Adipocyte (in vitro differentiated cells): ENCODE data around the gene SLAMF9.
A peak's percentile ranks its signal among the peaks of the same experiment; 100 is the strongest.

ENCODE experiments used
- DNase-seq: peaks from one replicate; pipeline ENCODE4 v3.0.0-alpha.2; 2015; ENCODE audit warnings: low read depth
- H3K27me3 ChIP-seq: replicated peaks from 2 replicates; pipeline ENCODE4 v1.7.0; 2013; ENCODE audit warnings: mild to moderate bottlenecking, low read length, moderate library complexity; ENCODE audit not compliant: control insufficient read depth, insufficient read depth
- H3K36me3 ChIP-seq: 2 replicates; pipeline ENCODE4 v1.7.0; 2013; ENCODE audit warnings: low read length, mild to moderate bottlenecking, moderate library complexity; ENCODE audit not compliant: control insufficient read depth, insufficient read depth, severe bottlenecking
- H3K4me1 ChIP-seq: 2 replicates; pipeline ENCODE4 v1.7.0; 2013; ENCODE audit warnings: mild to moderate bottlenecking, low read length, moderate library complexity; ENCODE audit not compliant: control insufficient read depth, insufficient read depth
- H3K4me3 ChIP-seq: 2 replicates; pipeline ENCODE4 v1.7.0; 2013; ENCODE audit warnings: mild to moderate bottlenecking, low read length, moderate library complexity
- H3K9ac ChIP-seq: 2 replicates; pipeline ENCODE4 v1.7.0; 2013; ENCODE audit warnings: mild to moderate bottlenecking, low read length, moderate library complexity
- H3K9me3 ChIP-seq: 2 replicates; pipeline ENCODE4 v1.7.0; 2013; ENCODE audit warnings: mild to moderate bottlenecking, low read length, moderate library complexity; ENCODE audit not compliant: control insufficient read depth

The SLAMF9 gene

GRCh38 chr1:159937054-159937750 is 16.8 kb downstream of the SLAMF9 start:
- Histone ChIP-seq H3K4me3 (no peak overlapping the region), H3K36me3 (no peaks in the 10 kb centered on the region), H3K4me1 (peaks cover 4% of the 10 kb centered on the region), H3K27me3 (peaks cover 34% of the 10 kb centered on the region), H3K9me3 (no peaks in the 10 kb centered on the region), H3K9ac (no peak overlapping the region)
- no peak for DNase-seq

DNA sequence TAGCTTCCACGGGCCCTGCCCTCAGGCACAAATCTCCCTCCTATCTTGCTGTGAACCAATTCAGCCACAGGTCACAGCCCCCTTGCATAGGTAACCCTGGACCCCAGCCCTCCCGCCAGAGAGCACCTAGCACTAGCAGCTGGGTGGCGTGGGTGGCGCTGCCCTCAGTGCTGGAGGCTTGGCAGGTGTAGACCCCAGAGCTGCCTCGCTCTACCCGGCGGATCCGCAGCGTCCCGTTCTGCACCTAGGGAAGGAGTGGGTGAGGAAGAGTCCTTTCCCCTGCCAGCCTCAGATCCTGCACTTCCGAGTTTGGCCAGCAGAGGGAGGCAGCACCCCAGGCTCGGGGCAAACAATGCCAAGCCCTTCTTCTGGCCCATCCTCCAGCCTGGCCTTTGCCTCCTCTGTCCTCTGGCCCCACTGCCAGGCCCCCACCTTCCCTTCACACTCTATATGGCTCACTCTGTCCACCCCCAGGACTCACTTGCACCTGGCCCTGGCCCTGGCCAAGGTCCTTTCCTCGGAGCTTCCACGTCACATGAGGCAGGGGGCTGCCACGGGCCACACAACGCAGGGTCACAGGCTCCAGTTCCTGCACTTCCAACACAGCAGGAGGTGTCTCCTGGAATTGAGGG is 17.6 kb downstream of the SLAMF9 start:
- H3K9me3 ChIP-seq, result no peaks in the 10 kb centered on the region
- H3K9ac ChIP-seq, result no peak overlapping the region
- peaks cover 26% of the 10 kb centered on the region for H3K27me3 ChIP-seq
- DNase-seq, result peak; percentile 67
- no peaks in the 10 kb centered on the region for H3K36me3 ChIP-seq
- peaks cover 4% of the 10 kb centered on the region for H3K4me1 ChIP-seq
- H3K4me3 ChIP-seq, result no peak overlapping the region

GRCh38 chr1:159935719-159936272 is 18.2 kb downstream of the SLAMF9 start:
- Histone ChIP-seq H3K4me1 (peaks cover 4% of the 10 kb centered on the region), H3K27me3 (peaks cover 20% of the 10 kb centered on the region), H3K9me3 (no peaks in the 10 kb centered on the region), H3K4me3 (no peak overlapping the region), H3K36me3 (no peaks in the 10 kb centered on the region), H3K9ac (no peak overlapping the region)
- no peak for DNase-seq

GRCh38 chr1:159935305-159935704 is 18.7 kb downstream of the SLAMF9 start:
- no peaks in the 10 kb centered on the region for H3K36me3 ChIP-seq
- H3K4me3 ChIP-seq, result no peak overlapping the region
- no peak overlapping the region for H3K9ac ChIP-seq
- peaks cover 4% of the 10 kb centered on the region for H3K4me1 ChIP-seq
- peaks cover 17% of the 10 kb centered on the region for H3K27me3 ChIP-seq
- no peaks in the 10 kb centered on the region for H3K9me3 ChIP-seq
- no peak for DNase-seq

- Histone ChIP-seq H3K4me3 (no peak overlapping the region), H3K36me3 (no peaks in the 10 kb centered on the region), H3K4me1 (peaks cover 4% of the 10 kb centered on the region), H3K9ac (no peak overlapping the region), H3K9me3 (no peaks in the 10 kb centered on the region), H3K27me3 (peaks cover 17% of the 10 kb centered on the region)
- DNase-seq, result no peak
These were observed 19.6 kb downstream of the SLAMF9 start for GRCh38 chr1:159934136-159935039.

DNA sequence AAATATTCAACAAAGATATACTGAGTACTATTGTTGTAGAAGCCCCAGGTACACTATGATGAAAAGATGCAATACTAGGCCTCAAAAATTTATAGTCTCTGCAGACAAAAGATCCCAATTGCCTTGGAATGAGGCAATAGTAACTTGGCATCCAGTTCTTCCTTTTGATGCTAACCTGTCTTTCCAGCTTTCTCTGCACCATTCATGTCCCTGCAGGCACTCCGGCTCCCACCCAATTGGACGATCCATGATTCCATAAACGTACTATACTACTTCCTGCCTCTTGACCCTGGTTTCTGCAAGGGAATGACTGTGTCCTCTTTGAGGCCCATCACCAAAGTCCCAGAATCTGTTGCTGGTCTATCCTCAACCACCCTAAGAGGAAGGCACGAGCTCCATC is 20.7 kb downstream of the SLAMF9 start:
- Histone ChIP-seq H3K36me3 (no peaks in the 10 kb centered on the region), H3K9ac (no peak overlapping the region), H3K4me1 (peaks cover 1% of the 10 kb centered on the region), H3K9me3 (no peaks in the 10 kb centered on the region), H3K27me3 (peaks cover 17% of the 10 kb centered on the region), H3K4me3 (no peak overlapping the region)
- DNase-seq, result no peak

- Histone ChIP-seq H3K36me3 (no peaks in the 10 kb centered on the region), H3K9ac (no peak overlapping the region), H3K27me3 (peaks cover 14% of the 10 kb centered on the region), H3K9me3 (no peaks in the 10 kb centered on the region), H3K4me3 (no peak overlapping the region), H3K4me1 (no peaks in the 10 kb centered on the region)
- no peak for DNase-seq
These were observed 21.4 kb downstream of the SLAMF9 start for GRCh38 chr1:159932296-159933285.

DNA sequence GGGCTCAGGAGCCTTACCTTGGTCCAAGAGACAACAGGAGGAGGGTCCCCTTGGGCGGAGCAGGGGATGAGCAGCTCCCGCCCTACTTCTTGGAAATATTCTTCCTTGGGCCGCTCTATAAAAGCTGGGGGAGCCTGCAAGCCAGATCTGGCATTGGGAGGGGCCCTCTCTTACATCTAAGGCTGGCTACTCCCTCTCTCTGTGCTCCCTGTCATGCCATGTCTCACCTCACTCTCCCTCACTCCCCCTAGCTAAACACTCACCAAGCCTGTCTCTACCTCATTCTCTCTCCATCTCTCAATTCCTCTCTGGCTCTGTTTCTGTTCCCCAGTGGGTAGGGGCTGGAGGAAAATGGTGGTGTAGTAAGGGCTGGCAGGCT is 22.3 kb downstream of the SLAMF9 start:
- Histone ChIP-seq H3K27me3 (peaks cover 14% of the 10 kb centered on the region), H3K4me1 (no peaks in the 10 kb centered on the region), H3K36me3 (no peaks in the 10 kb centered on the region), H3K4me3 (no peak overlapping the region), H3K9ac (no peak overlapping the region), H3K9me3 (no peaks in the 10 kb centered on the region)
- DNase-seq, result no peak

DNA sequence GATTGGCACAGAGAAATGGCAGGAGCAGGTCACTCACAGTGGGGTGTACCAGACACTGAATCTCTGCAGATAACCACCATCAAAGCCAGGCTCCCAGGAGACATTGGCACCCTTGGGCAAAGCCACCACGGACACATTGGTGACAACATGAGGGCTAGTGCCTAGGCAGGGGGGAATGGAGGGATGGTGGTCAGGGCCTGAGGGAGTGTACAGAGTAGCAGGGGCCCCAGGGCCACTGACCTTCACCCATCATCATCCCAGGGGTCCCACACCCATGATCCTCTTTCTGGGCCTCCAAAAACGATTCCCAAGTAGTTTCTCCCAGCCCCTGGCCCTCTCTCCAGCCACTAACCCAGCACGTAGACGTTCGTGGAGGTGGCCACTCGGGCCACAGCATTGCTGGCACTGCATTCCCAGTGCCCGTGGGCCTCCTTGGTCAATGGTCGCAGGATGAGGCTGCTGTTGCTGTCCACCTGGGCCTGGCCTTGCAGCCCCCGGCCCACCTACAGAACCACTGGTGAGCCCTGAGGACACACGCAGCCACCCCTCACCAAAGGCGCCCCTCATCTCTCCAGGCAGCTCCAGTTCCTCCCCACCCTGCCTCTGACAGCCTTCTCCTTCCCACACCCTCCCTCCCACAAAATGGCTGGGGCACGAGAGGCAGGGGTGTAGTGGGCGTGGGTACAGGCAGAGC is 22.8 kb downstream of the SLAMF9 start:
- no peak for DNase-seq
- no peak overlapping the region for H3K4me3 ChIP-seq
- no peak overlapping the region for H3K9ac ChIP-seq
- no peaks in the 10 kb centered on the region for H3K36me3 ChIP-seq
- H3K4me1 ChIP-seq, result no peaks in the 10 kb centered on the region
- H3K27me3 ChIP-seq, result peaks cover 14% of the 10 kb centered on the region
- no peaks in the 10 kb centered on the region for H3K9me3 ChIP-seq

DNA sequence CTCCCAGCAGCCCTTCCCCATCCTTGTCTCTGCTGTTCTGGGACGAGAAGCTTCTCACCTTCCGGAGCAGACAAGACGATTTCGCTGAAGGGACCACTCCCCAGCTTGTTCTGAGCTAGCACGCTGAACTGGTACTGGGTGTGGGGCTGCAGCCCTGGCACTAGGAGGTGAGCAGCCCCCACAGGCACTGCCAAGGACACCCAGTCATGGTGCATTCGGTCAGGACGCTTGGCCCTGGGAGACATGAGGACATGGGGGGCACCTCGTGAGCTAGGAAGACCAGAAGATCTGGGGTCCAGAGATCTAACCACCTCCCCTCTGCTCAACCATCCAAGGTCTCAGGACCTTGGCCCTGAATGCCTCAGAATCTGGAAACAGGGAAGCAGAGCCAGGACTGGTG is 23.4 kb downstream of the SLAMF9 start:
- DNase-seq, result no peak

More for the DNA sequence above, 23.4 kb downstream of the SLAMF9 start:
- Histone ChIP-seq H3K9ac (no peak overlapping the region), H3K36me3 (no peaks in the 10 kb centered on the region), H3K4me3 (no peak overlapping the region), H3K4me1 (peaks cover 5% of the 10 kb centered on the region), H3K27me3 (peaks cover 8% of the 10 kb centered on the region), H3K9me3 (no peaks in the 10 kb centered on the region)
